Activated naive CD8-positive, alpha-beta T cell treated with anti-CD3 and anti-CD28 coated beads, Interleukin-2, amount 10 ng/mL, durations not matched to agents 7 days and 5 days (primary cell): ENCODE results near the gene HS3ST1. TPM values are rescaled to one million over a fixed set of nuclear protein-coding genes. Genes with fewer than 3 reads are reported as not detected.

Experiments
- ATAC-seq: fragments of 150-1000 bp; cut with Tn5 transposase; one replicate; pipeline ENCODE4 v1.10.0; 2021; ENCODE audit warnings: low read depth, moderate library complexity
- POLR2A ChIA-PET: fragments of 350-600 bp; sonication (Branson Sonifier 250); formaldehyde crosslinking; loops from one replicate; lab custom pipeline; 2021; ENCODE audit warnings: antibody characterized with exemption; lab: Charles Lee
- DNase-seq: peaks from one replicate; pipeline ENCODE4 v3.0.0; 2021
- H3K27ac Mint-ChIP-seq: one replicate; pipeline ENCODE4 v1.8.0; 2022; ENCODE audit warnings: mild to moderate bottlenecking, mixed read lengths
- H3K27me3 Mint-ChIP-seq: one replicate; pipeline ENCODE4 v1.8.0; 2022; ENCODE audit warnings: mild to moderate bottlenecking, moderate library complexity, mixed read lengths
- H3K36me3 Mint-ChIP-seq: one replicate; pipeline ENCODE4 v1.8.0; 2021; ENCODE audit warnings: mild to moderate bottlenecking, mixed read lengths
- H3K4me1 Mint-ChIP-seq: one replicate; pipeline ENCODE4 v1.8.0; 2021; ENCODE audit warnings: mixed read lengths
- H3K4me3 Mint-ChIP-seq: one replicate; pipeline ENCODE4 v1.8.0; 2022; ENCODE audit warnings: mild to moderate bottlenecking, moderate library complexity, mixed read lengths
- H3K9me3 Mint-ChIP-seq: one replicate; pipeline ENCODE4 v1.8.0; 2021; ENCODE audit warnings: mixed read lengths
- microRNA-seq: library from miRNA; unstranded; fragments of <30 nt; microRNA quantifications from one replicate; pipeline ENCODE4 v1.2.0, GENCODE V29; 2022
- total RNA-seq, 2 experiments: library from RNA; stranded (reverse); gene quantifications; one replicate each; pipeline ENCODE4 v1.2.3, GENCODE V29; 2021

HS3ST1 gene
- total RNA-seq, 2 experiments from 2014 or later = 0.06 to 0.47 TPM

GRCh38 chr4:11365039-11365438, 63.7 kb downstream of the HS3ST1 start:
- no peaks in the 10 kb centered on the region for H3K36me3 Mint-ChIP-seq
- POLR2A ChIA-PET = no interaction called here
- no peak for ATAC-seq

GRCh38 chr4:11359591-11359990, 69.1 kb downstream of the HS3ST1 start:
- peaks cover 3% of the 10 kb centered on the region for H3K9me3 Mint-ChIP-seq
- H3K4me3 Mint-ChIP-seq = no peak overlapping the region
- no peak overlapping the region for H3K27ac Mint-ChIP-seq
- H3K4me1 Mint-ChIP-seq = no peaks in the 10 kb centered on the region
- no peaks in the 10 kb centered on the region for H3K36me3 Mint-ChIP-seq
- peaks cover 2% of the 10 kb centered on the region for H3K27me3 Mint-ChIP-seq
- ATAC-seq (no peak), DNase-seq (no peak)
- POLR2A ChIA-PET = no interaction called here

More at GRCh38 chr4:11365039-11365438, 63.7 kb downstream of the HS3ST1 start:
- DNase-seq = no peak
- Mint-ChIP-seq H3K27ac (no peak overlapping the region), H3K4me1 (no peaks in the 10 kb centered on the region), H3K4me3 (no peak overlapping the region), H3K27me3 (peaks cover 12% of the 10 kb centered on the region), H3K9me3 (peaks cover 3% of the 10 kb centered on the region)

- no peak for DNase-seq
- H3K27me3 Mint-ChIP-seq = no peaks in the 10 kb centered on the region
- peaks cover 3% of the 10 kb centered on the region for H3K9me3 Mint-ChIP-seq
- no peak overlapping the region for H3K4me3 Mint-ChIP-seq
- POLR2A ChIA-PET = no interaction called here
- no peaks in the 10 kb centered on the region for H3K36me3 Mint-ChIP-seq
- H3K27ac Mint-ChIP-seq = no peak overlapping the region
- no peak for ATAC-seq
- no peaks in the 10 kb centered on the region for H3K4me1 Mint-ChIP-seq
Measured at GRCh38 chr4:11355226-11355625, 73.5 kb downstream of the HS3ST1 start.

GRCh38 chr4:11354531-11354930, 74.2 kb downstream of the HS3ST1 start:
- Mint-ChIP-seq H3K4me3 (no peak overlapping the region), H3K9me3 (peaks cover 3% of the 10 kb centered on the region), H3K27me3 (no peaks in the 10 kb centered on the region), H3K36me3 (no peaks in the 10 kb centered on the region), H3K4me1 (no peaks in the 10 kb centered on the region), H3K27ac (no peak overlapping the region)
- POLR2A ChIA-PET = no interaction called here
- ATAC-seq (no peak), DNase-seq (no peak)

GRCh38 chr4:11348449-11349088, 80.1 kb downstream of the HS3ST1 start:
- Mint-ChIP-seq H3K4me1 (no peaks in the 10 kb centered on the region), H3K4me3 (no peak overlapping the region), H3K27ac (no peak overlapping the region), H3K9me3 (no peaks in the 10 kb centered on the region), H3K36me3 (no peaks in the 10 kb centered on the region), H3K27me3 (peaks cover 2% of the 10 kb centered on the region)
- POLR2A ChIA-PET = no interaction called here
- ATAC-seq (no peak), DNase-seq (no peak)

- Mint-ChIP-seq H3K36me3 (no peaks in the 10 kb centered on the region), H3K27me3 (peaks cover 3% of the 10 kb centered on the region), H3K27ac (no peak overlapping the region), H3K9me3 (no peaks in the 10 kb centered on the region), H3K4me1 (no peaks in the 10 kb centered on the region), H3K4me3 (no peak overlapping the region)
- POLR2A ChIA-PET = no interaction called here
- DNase-seq (no peak), ATAC-seq (no peak)
Measured at GRCh38 chr4:11344916-11345315, 83.8 kb downstream of the HS3ST1 start.

GRCh38 chr4:11343536-11343935, 85.2 kb downstream of the HS3ST1 start:
- H3K9me3 Mint-ChIP-seq = no peaks in the 10 kb centered on the region
- no peak overlapping the region for H3K4me3 Mint-ChIP-seq
- no peaks in the 10 kb centered on the region for H3K36me3 Mint-ChIP-seq
- peaks cover 3% of the 10 kb centered on the region for H3K27me3 Mint-ChIP-seq
- POLR2A ChIA-PET = no interaction called here
- no peaks in the 10 kb centered on the region for H3K4me1 Mint-ChIP-seq
- ATAC-seq (no peak), DNase-seq (no peak)
- no peak overlapping the region for H3K27ac Mint-ChIP-seq

Small RNAs within 50 kb of the gene (microRNA-seq; reads per million reads assigned to microRNA genes)
- not detected for gene MIR572
